GM20000 (cell line): ENCODE measurements around the gene SPC24.

Experiments used
- DNase-seq: peaks from one replicate; pipeline ENCODE4 v3.0.0; 2012; ENCODE audit warnings: low spot score
- CTCF ChIP-seq: IDR thresholded peaks from 2 replicates; pipeline ENCODE4 v1.5.1; 2012; ENCODE audit warnings: mild to moderate bottlenecking, control low read depth; ENCODE audit errors: extremely low read depth, missing control alignments

The SPC24 gene

GRCh38 chr19:11196406-11197287 is 41.1 kb upstream of the SPC24 start:
- peak; percentile 61 for DNase-seq
- TF ChIP-seq CTCF = no peak

- TF ChIP-seq CTCF = no peak
- no peak for DNase-seq
Observed at GRCh38 chr19:11195681-11196080, 40.1 kb upstream of the SPC24 start.

GRCh38 chr19:11194656-11195558 is 39.3 kb upstream of the SPC24 start:
- TF ChIP-seq CTCF = no peak
- DNase-seq = no peak

- no peak for TF ChIP-seq CTCF
Observed at GRCh38 chr19:11194173-11194572, 38.6 kb upstream of the SPC24 start.

GRCh38 chr19:11192957-11193939 is 37.7 kb upstream of the SPC24 start:
- no peak for DNase-seq
- TF ChIP-seq CTCF = no peak

More at GRCh38 chr19:11194173-11194572, 38.6 kb upstream of the SPC24 start:
- no peak for DNase-seq

- no peak for DNase-seq
- no peak for TF ChIP-seq CTCF
Observed at GRCh38 chr19:11191934-11192333, 36.4 kb upstream of the SPC24 start.
